HG03175 (cell line): ENCODE results near the gene SPDYE16.
"Not testable (repeated sequence)": the region's sequence is repeated elsewhere in the genome, so short reads cannot be mapped to it uniquely, and the experiment has no call there.

Source experiments
- ATAC-seq: cut with Tn5 transposase; IDR thresholded peaks from one replicate; pipeline ENCODE4 v1.9.1; 2021; ENCODE audit warnings: mild to moderate bottlenecking, moderate library complexity; ENCODE audit not compliant: unreplicated experiment

The SPDYE16 gene

GRCh38 chr7:76543197-76543596 lies at the start of gene SPDYE16:
TSS of gene SPDYE16 (minus strand) at chr7:76543297. CDS start at chr7:76541459, 1,838 bp downstream.
- not testable (repeated sequence) for ATAC-seq

GRCh38 chr7:76592694-76593093 lies 49.6 kb upstream of the SPDYE16 start:
- not testable (repeated sequence) for ATAC-seq

DNA sequence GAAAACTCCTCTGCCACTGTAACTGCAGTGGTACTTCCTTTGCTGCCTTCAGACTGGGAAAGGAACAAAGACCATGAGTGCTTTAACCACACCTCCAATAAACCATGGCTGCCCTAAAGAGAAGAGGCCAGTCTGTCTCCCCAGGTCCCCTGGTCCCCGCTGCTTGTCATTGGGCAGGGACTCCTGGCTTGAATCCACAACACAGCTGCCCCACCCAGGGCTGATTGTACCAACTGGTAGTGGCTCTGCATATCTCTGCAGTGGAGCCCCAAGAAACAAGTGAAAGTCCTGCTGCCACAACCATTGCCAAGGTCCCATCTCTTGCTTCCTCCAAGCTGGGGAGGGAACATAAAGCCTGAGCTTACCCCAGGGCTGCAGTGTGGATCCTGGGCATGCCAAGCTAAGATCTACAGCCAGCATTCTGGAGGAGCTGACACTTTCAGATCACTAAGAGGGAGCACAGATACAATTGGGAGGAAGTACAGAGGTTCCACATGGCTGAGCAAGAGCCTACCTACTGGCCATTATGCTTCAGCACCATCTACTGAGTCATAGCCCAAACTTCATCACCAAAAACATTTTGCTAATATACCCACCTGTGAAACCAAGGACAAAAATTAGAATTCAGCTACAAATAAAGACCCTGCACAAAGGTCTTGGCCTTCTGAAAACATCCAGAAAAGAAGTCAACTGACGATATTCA lies 48.7 kb upstream of the SPDYE16 start:
- peak; percentile 64 for ATAC-seq

- ATAC-seq: not testable (repeated sequence)
Observed at GRCh38 chr7:76591033-76591432, 47.9 kb upstream of the SPDYE16 start.

- ATAC-seq: not testable (repeated sequence)
Observed at GRCh38 chr7:76588586-76588985, 45.5 kb upstream of the SPDYE16 start.

GRCh38 chr7:76586585-76587315 lies 43.7 kb upstream of the SPDYE16 start:
- not testable (repeated sequence) for ATAC-seq

GRCh38 chr7:76583636-76584281 lies 40.7 kb upstream of the SPDYE16 start:
- not testable (repeated sequence) for ATAC-seq

DNA sequence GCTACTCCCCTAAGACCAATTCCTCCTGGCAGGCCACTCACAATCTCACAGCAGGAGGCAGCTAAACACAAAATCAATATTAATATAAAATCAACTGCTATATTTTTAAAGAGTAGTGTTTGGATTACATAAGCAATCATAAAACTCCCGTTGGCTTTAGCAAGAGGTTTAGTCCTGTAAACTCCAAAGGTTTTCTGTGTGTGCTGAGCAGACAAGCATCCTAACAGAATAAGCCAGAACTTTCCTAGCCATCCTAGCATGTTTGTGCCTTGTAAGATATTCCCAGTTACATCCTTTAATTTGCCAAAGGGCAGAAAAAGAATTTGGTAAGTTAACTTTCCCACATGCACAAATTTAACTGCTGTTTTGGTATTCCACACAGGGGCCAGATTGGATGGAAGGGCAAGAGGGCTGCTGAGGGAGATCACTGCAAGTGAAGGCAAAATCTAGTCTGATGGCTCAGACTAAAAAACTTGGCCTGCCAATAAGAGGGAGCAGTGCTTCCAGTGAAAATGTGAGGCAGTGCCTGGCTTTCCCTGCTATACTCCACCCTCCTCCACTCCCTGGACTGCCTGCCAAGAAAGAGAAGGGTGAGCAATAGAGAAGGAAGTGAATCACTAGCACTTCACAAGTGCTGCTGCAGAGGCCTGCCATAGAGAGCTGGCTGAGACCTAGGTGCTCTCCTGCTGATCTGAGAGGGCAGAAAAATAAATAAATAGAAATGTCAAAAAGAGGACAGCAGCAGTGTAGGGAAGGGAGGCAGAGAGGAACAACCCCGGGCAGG lies 39.9 kb upstream of the SPDYE16 start:
- not testable (repeated sequence) for ATAC-seq

- ATAC-seq: not testable (repeated sequence)
Observed at GRCh38 chr7:76575919-76576655, 33.0 kb upstream of the SPDYE16 start.

GRCh38 chr7:76575431-76575830 lies 32.3 kb upstream of the SPDYE16 start:
- ATAC-seq: not testable (repeated sequence)

DNA sequence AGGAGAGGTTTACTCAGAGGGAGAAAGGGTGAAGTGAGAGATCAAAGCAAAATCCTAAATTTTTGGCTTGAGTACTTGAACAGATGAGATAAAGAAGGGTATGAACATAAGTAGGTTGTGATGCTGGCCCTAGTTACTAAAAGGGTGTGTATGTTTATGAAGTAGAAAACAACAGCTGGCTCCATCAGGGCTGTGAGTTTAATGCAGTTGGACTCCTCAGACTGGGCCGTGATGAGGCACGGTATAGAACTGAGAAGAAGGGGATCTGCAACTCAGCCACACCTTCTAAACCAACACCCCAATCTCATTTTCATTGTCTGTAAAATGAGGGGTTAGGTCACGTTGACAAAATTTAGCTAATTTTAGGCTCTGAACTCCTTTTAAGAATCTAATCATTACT lies 29.2 kb upstream of the SPDYE16 start:
- ATAC-seq: not testable (repeated sequence)

- not testable (repeated sequence) for ATAC-seq
Observed at GRCh38 chr7:76570324-76570775, 27.3 kb upstream of the SPDYE16 start.

GRCh38 chr7:76568742-76569141 lies 25.6 kb upstream of the SPDYE16 start:
- not testable (repeated sequence) for ATAC-seq

DNA sequence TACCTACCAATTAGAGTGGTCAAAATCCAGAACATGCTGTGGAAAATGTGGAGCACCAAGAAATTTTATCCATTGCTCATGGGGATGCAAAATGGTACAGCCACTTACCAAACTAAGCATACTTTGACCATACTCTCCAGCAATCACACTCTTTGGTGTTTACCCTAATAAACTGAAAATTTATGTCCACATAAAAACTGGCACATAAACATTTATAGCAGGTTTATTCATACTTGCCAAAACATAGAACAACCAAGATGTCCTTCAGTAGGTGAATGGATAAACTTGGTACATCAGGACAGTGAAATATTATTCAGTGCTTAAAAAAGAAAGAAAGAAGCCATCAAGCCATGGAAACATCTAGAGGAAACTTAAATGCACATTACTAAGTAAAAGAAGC lies 24.7 kb upstream of the SPDYE16 start:
- ATAC-seq: not testable (repeated sequence)

GRCh38 chr7:76567311-76567710 lies 24.2 kb upstream of the SPDYE16 start:
- not testable (repeated sequence) for ATAC-seq

GRCh38 chr7:76565001-76565400 lies 21.9 kb upstream of the SPDYE16 start:
- not testable (repeated sequence) for ATAC-seq

DNA sequence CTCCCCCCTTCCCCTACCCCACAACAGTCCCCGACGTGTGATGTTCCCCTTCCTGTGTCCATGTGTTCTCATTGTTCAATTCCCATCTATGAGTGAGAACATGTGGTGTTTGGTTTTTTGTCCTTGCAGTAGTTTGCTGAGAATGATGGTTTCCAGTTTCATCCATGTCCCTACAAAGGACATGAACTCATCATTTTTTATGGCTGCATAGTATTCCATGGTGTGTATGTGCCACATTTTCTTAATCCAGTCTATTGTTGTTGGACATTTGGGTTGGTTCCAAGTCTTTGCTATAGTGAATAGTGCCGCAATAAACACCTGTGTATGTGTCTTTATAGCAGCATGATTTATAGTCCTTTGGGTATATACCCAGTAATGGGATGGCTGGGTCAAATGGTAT lies 18.2 kb upstream of the SPDYE16 start:
- ATAC-seq: not testable (repeated sequence)

DNA sequence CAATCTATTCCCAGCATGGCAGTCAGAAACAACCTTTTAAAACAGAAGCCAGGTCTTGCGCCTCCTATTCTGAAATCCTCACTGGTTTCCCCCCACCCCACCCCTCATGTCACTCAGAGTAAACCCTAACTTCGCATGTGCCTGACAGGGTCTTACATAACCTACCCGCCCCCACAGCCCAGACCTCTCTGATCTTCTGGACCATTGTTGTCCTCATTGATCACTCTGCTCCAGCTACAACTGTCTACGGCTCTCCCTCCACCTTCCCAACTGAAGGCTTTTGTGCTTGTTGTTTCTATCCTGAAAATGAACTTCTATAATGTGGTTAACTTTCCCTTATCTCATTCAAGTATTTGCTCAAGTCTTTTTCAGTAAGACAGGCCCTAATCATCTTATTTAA lies 17.1 kb upstream of the SPDYE16 start:
- not testable (repeated sequence) for ATAC-seq

GRCh38 chr7:76559685-76560084 lies 16.6 kb upstream of the SPDYE16 start:
- ATAC-seq: not testable (repeated sequence)

GRCh38 chr7:76551992-76552391 lies 8.9 kb upstream of the SPDYE16 start:
- ATAC-seq: not testable (repeated sequence)
